ENCODE measurements around the gene HSPA2.
A peak's percentile ranks its signal among the peaks of the same experiment; 100 is the strongest.

HSPA2 gene

GRCh38 chr14:64540208-64541202 lies at the start of gene HSPA2:
HSPA2 (plus strand) TSS chr14:64540741; CDS start chr14:64540850, 109 bp downstream.
- Mint-ChIP-seq H3K9me3 (peaks cover 3% of the 10 kb centered on the region), H3K27ac (peak within 1 kb of the TSS; percentile 88), H3K36me3 (peaks cover 6% of the 10 kb centered on the region), H3K4me1 (peaks cover 33% of the 10 kb centered on the region), H3K27me3 (no peaks in the 10 kb centered on the region), H3K4me3 (peak within 1 kb of the TSS; percentile 92)
- peak; percentile 97 for ATAC-seq

GRCh38 chr14:64491637-64492036 lies 48.9 kb upstream of the HSPA2 start:
- H3K4me1 Mint-ChIP-seq: peaks cover 35% of the 10 kb centered on the region
- H3K9me3 Mint-ChIP-seq: no peaks in the 10 kb centered on the region
- no peak overlapping the region for H3K27ac Mint-ChIP-seq
- H3K4me3 Mint-ChIP-seq: no peak overlapping the region
- peaks cover 42% of the 10 kb centered on the region for H3K36me3 Mint-ChIP-seq
- no peaks in the 10 kb centered on the region for H3K27me3 Mint-ChIP-seq
- ATAC-seq: no peak

GRCh38 chr14:64493455-64493854 lies 47.1 kb upstream of the HSPA2 start:
- Mint-ChIP-seq H3K36me3 (peaks cover 31% of the 10 kb centered on the region), H3K9me3 (no peaks in the 10 kb centered on the region), H3K27ac (peak overlapping the region; percentile 11), H3K4me3 (no peak overlapping the region), H3K4me1 (peaks cover 30% of the 10 kb centered on the region), H3K27me3 (no peaks in the 10 kb centered on the region)
- ATAC-seq: no peak

- no peaks in the 10 kb centered on the region for H3K9me3 Mint-ChIP-seq
- no peak overlapping the region for H3K4me3 Mint-ChIP-seq
- H3K27ac Mint-ChIP-seq: no peak overlapping the region
- no peak for ATAC-seq
- peaks cover 38% of the 10 kb centered on the region for H3K4me1 Mint-ChIP-seq
- no peaks in the 10 kb centered on the region for H3K27me3 Mint-ChIP-seq
- H3K36me3 Mint-ChIP-seq: peaks cover 27% of the 10 kb centered on the region
Observed at GRCh38 chr14:64495252-64495651, 45.3 kb upstream of the HSPA2 start.

GRCh38 chr14:64496764-64497163 lies 43.8 kb upstream of the HSPA2 start:
- Mint-ChIP-seq H3K4me1 (peaks cover 42% of the 10 kb centered on the region), H3K9me3 (no peaks in the 10 kb centered on the region), H3K36me3 (peaks cover 19% of the 10 kb centered on the region), H3K27ac (no peak overlapping the region), H3K4me3 (no peak overlapping the region), H3K27me3 (no peaks in the 10 kb centered on the region)
- no peak for ATAC-seq

- H3K36me3 Mint-ChIP-seq: peaks cover under 1% of the 10 kb centered on the region
- no peaks in the 10 kb centered on the region for H3K27me3 Mint-ChIP-seq
- no peaks in the 10 kb centered on the region for H3K9me3 Mint-ChIP-seq
Observed at GRCh38 chr14:64500088-64500487, 40.5 kb upstream of the HSPA2 start.

GRCh38 chr14:64501411-64502171 lies 39.0 kb upstream of the HSPA2 start:
- Mint-ChIP-seq H3K27me3 (no peaks in the 10 kb centered on the region), H3K4me3 (peak overlapping the region; percentile 91), H3K36me3 (peaks cover 8% of the 10 kb centered on the region), H3K4me1 (peaks cover 43% of the 10 kb centered on the region), H3K27ac (peak overlapping the region; percentile 99), H3K9me3 (no peaks in the 10 kb centered on the region)
- ATAC-seq: no peak

More at GRCh38 chr14:64500088-64500487, 40.5 kb upstream of the HSPA2 start:
- no peak for ATAC-seq
- peak overlapping the region; percentile 99 for H3K27ac Mint-ChIP-seq
- peak overlapping the region; percentile 35 for H3K4me3 Mint-ChIP-seq
- H3K4me1 Mint-ChIP-seq: peaks cover 33% of the 10 kb centered on the region

GRCh38 chr14:64502456-64502855 lies 38.1 kb upstream of the HSPA2 start:
- no peak for ATAC-seq
- Mint-ChIP-seq H3K27ac (peak overlapping the region; percentile 99), H3K36me3 (peaks cover 8% of the 10 kb centered on the region), H3K4me3 (peak overlapping the region; percentile 91), H3K4me1 (peaks cover 51% of the 10 kb centered on the region), H3K9me3 (no peaks in the 10 kb centered on the region), H3K27me3 (no peaks in the 10 kb centered on the region)

GRCh38 chr14:64502887-64503433 lies 37.6 kb upstream of the HSPA2 start:
- no peaks in the 10 kb centered on the region for H3K9me3 Mint-ChIP-seq
- H3K27ac Mint-ChIP-seq: peak overlapping the region; percentile 99
- H3K4me1 Mint-ChIP-seq: peaks cover 56% of the 10 kb centered on the region
- H3K36me3 Mint-ChIP-seq: peaks cover 8% of the 10 kb centered on the region
- ATAC-seq: no peak
- H3K27me3 Mint-ChIP-seq: no peaks in the 10 kb centered on the region
- H3K4me3 Mint-ChIP-seq: peak overlapping the region; percentile 91

GRCh38 chr14:64503434-64504309 lies 36.9 kb upstream of the HSPA2 start, which contains the start of gene ZBTB25:
ZBTB25 (minus strand) TSS chr14:64503838; CDS start chr14:64490533, 13,305 bp downstream.
- H3K27ac Mint-ChIP-seq: peak within 1 kb of the TSS; percentile 99
- peaks cover 62% of the 10 kb centered on the region for H3K4me1 Mint-ChIP-seq
- no peaks in the 10 kb centered on the region for H3K9me3 Mint-ChIP-seq
- peaks cover 8% of the 10 kb centered on the region for H3K36me3 Mint-ChIP-seq
- H3K4me3 Mint-ChIP-seq: peak within 1 kb of the TSS; percentile 91
- peak; percentile 84 for ATAC-seq
- H3K27me3 Mint-ChIP-seq: no peaks in the 10 kb centered on the region

GRCh38 chr14:64504310-64504896 lies 36.1 kb upstream of the HSPA2 start, which contains the start of gene ZBTB1:
ZBTB1 (plus strand) TSS chr14:64504770; CDS start chr14:64521505, 16,735 bp downstream.
- Mint-ChIP-seq H3K4me3 (peak within 1 kb of the TSS; percentile 91), H3K36me3 (peaks cover 8% of the 10 kb centered on the region)
- ATAC-seq: peak; percentile 69

GRCh38 chr14:64504897-64505794 lies 35.4 kb upstream of the HSPA2 start:
- peaks cover 68% of the 10 kb centered on the region for H3K4me1 Mint-ChIP-seq
- peak; percentile 63 for ATAC-seq
- H3K27me3 Mint-ChIP-seq: no peaks in the 10 kb centered on the region
- peak overlapping the region; percentile 91 for H3K4me3 Mint-ChIP-seq
- no peaks in the 10 kb centered on the region for H3K9me3 Mint-ChIP-seq
- H3K36me3 Mint-ChIP-seq: peaks cover 8% of the 10 kb centered on the region
- H3K27ac Mint-ChIP-seq: peak overlapping the region; percentile 99

More at GRCh38 chr14:64504310-64504896, 36.1 kb upstream of the HSPA2 start, which contains the start of gene ZBTB1:
- Mint-ChIP-seq H3K27me3 (no peaks in the 10 kb centered on the region), H3K4me1 (peaks cover 68% of the 10 kb centered on the region), H3K27ac (peak within 1 kb of the TSS; percentile 99), H3K9me3 (no peaks in the 10 kb centered on the region)

- H3K36me3 Mint-ChIP-seq: peaks cover 8% of the 10 kb centered on the region
- peak overlapping the region; percentile 91 for H3K4me3 Mint-ChIP-seq
- ATAC-seq: no peak
- no peaks in the 10 kb centered on the region for H3K27me3 Mint-ChIP-seq
- peak overlapping the region; percentile 99 for H3K27ac Mint-ChIP-seq
- peaks cover 69% of the 10 kb centered on the region for H3K4me1 Mint-ChIP-seq
- H3K9me3 Mint-ChIP-seq: no peaks in the 10 kb centered on the region
Observed at GRCh38 chr14:64506721-64507120, 33.8 kb upstream of the HSPA2 start.
